HCT116 (cell line): ENCODE data around the gene AURKA.

Source experiments
- EZH2 ChIP-seq: fragments of 200-600 bp; sonication (generic); IDR thresholded peaks from 2 replicates; pipeline ENCODE4 v1.6.1; 2017; ENCODE audit warnings: antibody characterized with exemption, mixed run types
- POLR2A ChIP-seq: IDR thresholded peaks from 2 replicates; pipeline ENCODE4 v1.7.0; 2011; ENCODE audit warnings: borderline replicate concordance; ENCODE audit not compliant: insufficient read depth, insufficient read length; ENCODE audit errors: extremely low read depth
- POLR2AphosphoS5 ChIP-seq: IDR thresholded peaks from 2 replicates; pipeline ENCODE4 v1.6.1; 2011; ENCODE audit warnings: mild to moderate bottlenecking, low read depth, low read length, moderate library complexity
- RAD21 ChIP-seq: IDR thresholded peaks from 2 replicates; pipeline ENCODE4 v1.6.1; 2012; ENCODE audit warnings: low read depth, mild to moderate bottlenecking
- YY1 ChIP-seq: IDR thresholded peaks from 2 replicates; pipeline ENCODE4 v1.6.1; 2011; ENCODE audit warnings: low read length, low read depth, moderate library complexity, mild to moderate bottlenecking; ENCODE audit not compliant: insufficient replicate concordance; ENCODE audit errors: extremely low read depth
- TF ChIP-seq, protein P1 (sequence below): IDR thresholded peaks from 2 replicates; pipeline ENCODE4 v1.6.1; 2012

DNA sequence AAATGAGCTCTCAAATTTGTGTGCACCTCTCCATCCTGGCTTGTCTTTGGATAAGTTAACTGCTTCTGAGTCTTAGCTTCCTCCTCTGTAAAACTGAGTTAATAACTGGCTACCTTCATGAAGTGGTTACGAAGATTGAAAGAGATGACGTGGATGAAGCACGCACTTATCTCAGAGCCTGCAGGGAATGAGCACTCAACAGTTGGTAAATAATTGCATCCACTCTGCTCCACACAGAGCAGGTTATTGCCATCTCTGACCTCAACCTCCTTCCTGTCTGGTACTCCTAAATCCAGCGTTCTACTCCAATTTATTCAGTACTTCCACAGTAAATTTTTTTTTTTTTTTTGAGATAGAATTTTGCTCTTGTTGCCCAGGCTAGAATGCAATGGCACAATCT lies 6.9 kb downstream of the AURKA start:
- TF ChIP-seq POLR2AphosphoS5 (no peak), EZH2 (no peak), YY1 (no peak), POLR2A (no peak), RAD21 (no peak)
- TF ChIP-seq, protein P1, sequence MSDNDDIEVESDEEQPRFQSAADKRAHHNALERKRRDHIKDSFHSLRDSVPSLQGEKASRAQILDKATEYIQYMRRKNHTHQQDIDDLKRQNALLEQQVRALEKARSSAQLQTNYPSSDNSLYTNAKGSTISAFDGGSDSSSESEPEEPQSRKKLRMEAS, result no peak
